ENCODE measurements around the gene NACC1. TPM values are rescaled to one million over a fixed set of nuclear protein-coding genes. Genes with fewer than 3 reads are reported as not detected.

The NACC1 gene
- total RNA-seq, 1 experiment from 2014 or later, result 133 TPM

DNA sequence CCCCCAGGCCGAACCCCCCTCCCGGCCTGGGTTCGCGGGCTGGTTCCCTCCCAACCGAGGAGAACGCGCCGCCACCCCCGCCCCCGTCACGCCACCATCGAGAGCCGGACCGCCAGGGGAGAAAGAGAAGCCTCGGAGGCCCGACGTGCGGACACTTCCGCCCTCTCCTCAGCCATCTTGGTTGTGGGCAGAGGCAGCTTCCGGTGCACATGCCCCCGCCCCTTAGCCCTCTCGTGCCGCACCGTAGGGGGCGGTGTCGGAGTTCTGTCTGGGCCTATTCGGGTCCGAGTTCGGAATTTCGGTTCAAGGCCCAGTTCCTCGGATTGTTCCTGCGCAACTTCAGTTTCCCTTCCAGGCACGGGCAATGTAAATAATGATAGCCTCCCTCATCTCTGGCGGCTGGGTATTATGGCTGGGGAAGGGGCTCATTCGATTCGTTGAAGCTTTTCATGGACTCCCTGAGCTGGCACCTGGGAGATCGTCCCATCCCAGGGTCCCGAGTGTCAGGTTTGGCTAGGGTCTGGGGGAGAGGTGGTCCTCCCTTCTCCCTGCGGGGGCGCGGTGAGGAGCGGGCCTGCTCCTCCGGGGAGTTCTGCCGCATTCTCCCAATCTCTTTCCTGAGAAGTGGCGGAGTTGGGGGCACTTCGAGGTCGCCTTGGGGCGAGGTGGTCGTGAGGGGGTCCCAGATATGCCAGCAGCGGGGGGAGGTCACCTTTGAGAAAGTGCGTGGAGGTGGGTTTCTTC, 32.3 kb downstream of the NACC1 start, which contains the start of the genes IER2 and STX10:
TSS of gene IER2 (plus strand) at position 225 of the 744 bp plus-strand sequence. CDS start 2,776 bp downstream, outside the sequence.
TSS of gene STX10 (minus strand) at position 189 of the 744 bp plus-strand sequence. CDS start 202 bp downstream, outside the sequence.
- intact Hi-C loops (cut with micrococcal nuclease; ENCODE audit: unreplicated experiment), result loop anchor here (1.0 to 5.0 kb wide), 3 partner anchors 112 to 702 kb away; partner anchors contain the start of gene HOOK2
- peak within 1 kb of the TSS; percentile 96 for H3K27ac ChIP-seq
- H3K36me3 ChIP-seq (ENCODE audit: low read depth), result peaks cover 15% of the 10 kb centered on the region
- H3K9me3 ChIP-seq (ENCODE audit: insufficient read depth, low read depth), result no peaks in the 10 kb centered on the region
- ChIA-PET CTCF (interaction anchor here (0.7 kb wide), 1 partner anchor 15 kb away, joined by 10 read pairs; no protein-coding TSS in a partner anchor), POLR2A (ENCODE audit: unreplicated experiment) (interaction anchor here (0.6 to 0.7 kb wide), 3 partner anchors 20 to 165 kb away, joined by 4 to 14 read pairs (median 7); no protein-coding TSS in a partner anchor)
- TF ChIP-seq, protein P1, sequence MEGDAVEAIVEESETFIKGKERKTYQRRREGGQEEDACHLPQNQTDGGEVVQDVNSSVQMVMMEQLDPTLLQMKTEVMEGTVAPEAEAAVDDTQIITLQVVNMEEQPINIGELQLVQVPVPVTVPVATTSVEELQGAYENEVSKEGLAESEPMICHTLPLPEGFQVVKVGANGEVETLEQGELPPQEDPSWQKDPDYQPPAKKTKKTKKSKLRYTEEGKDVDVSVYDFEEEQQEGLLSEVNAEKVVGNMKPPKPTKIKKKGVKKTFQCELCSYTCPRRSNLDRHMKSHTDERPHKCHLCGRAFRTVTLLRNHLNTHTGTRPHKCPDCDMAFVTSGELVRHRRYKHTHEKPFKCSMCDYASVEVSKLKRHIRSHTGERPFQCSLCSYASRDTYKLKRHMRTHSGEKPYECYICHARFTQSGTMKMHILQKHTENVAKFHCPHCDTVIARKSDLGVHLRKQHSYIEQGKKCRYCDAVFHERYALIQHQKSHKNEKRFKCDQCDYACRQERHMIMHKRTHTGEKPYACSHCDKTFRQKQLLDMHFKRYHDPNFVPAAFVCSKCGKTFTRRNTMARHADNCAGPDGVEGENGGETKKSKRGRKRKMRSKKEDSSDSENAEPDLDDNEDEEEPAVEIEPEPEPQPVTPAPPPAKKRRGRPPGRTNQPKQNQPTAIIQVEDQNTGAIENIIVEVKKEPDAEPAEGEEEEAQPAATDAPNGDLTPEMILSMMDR (conservative IDR thresholded peaks at IDR 0.05), result peak; percentile 66
- TF ChIP-seq EZH2 (IDR thresholded peaks at IDR 0.05; ENCODE audit: low read depth), result no peak
- peak within 1 kb of the TSS; percentile 79 for H2AFZ ChIP-seq
- BruUV-seq (replicated peaks), result no TSS peak
- peaks cover 28% of the 10 kb centered on the region for H3K4me1 ChIP-seq (replicated peaks; ENCODE audit: insufficient read depth)
- DNase-seq, result peak; percentile 87 to 91
- H3K27me3 ChIP-seq (ENCODE audit: insufficient read depth, low read depth), result no peaks in the 10 kb centered on the region
- H3F3A ChIP-seq (ENCODE audit: insufficient read depth, low read depth), result peaks cover 40% of the 10 kb centered on the region
- peaks cover 71% of the 10 kb centered on the region for H3K79me2 ChIP-seq (ENCODE audit: low read depth)
- H3K4me2 ChIP-seq, result peak within 1 kb of the TSS; percentile 99
- H3K9me2 ChIP-seq (ENCODE audit: insufficient read depth), result no peaks in the 10 kb centered on the region
- peaks cover 18% of the 10 kb centered on the region for H4K20me1 ChIP-seq (ENCODE audit: insufficient read depth)
- H3K4me3 ChIP-seq, result peak within 1 kb of the TSS; percentile 83

DNA sequence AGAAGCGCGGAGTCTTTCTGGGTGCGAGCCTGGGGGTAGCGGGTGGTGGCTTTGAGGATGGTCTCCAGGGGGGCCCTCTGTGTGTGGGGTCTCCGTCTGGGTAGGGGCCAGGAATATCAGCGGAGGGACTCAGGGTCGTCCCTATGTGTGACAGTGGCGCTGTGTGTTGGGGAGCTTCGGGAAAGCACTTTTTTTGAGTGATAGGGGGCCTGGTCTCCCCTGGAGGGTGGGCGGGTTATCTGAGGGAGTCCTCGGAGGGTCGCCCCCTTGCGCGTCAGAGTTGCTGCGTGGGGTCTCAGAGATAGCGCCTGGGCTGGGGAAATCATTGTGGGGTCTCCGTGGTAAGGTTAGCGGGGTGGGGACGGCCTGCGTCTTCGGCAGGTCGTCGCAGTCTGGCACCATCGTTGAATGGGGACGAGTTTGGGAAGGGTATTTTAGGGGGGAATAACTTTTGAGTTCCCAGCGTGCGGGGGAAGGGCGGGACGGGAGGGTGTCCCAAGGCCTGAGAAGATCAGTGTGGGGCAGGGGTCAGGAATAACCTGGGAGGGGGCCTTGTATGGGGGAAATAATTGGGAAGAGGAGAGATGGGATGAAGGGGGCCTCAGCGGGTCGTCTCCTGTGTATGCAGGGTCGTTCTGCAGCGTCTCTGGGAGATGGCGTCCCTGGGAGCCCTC, 33.0 kb downstream of the NACC1 start:
- ChIA-PET CTCF (no interaction called here), POLR2A (ENCODE audit: unreplicated experiment) (no interaction called here)
- TF ChIP-seq, protein P1 (conservative IDR thresholded peaks at IDR 0.05), result no peak
- no peak for TF ChIP-seq EZH2 (IDR thresholded peaks at IDR 0.05; ENCODE audit: low read depth)
- DNase-seq, result no peak
- H3K27ac ChIP-seq, result peak overlapping the region; percentile 96
- no peaks in the 10 kb centered on the region for H3K27me3 ChIP-seq (ENCODE audit: insufficient read depth, low read depth)
- peaks cover 75% of the 10 kb centered on the region for H3K79me2 ChIP-seq (ENCODE audit: low read depth)
- H3F3A ChIP-seq (ENCODE audit: insufficient read depth, low read depth), result peaks cover 42% of the 10 kb centered on the region
- peak overlapping the region; percentile 99 for H3K4me2 ChIP-seq
- TSS peak; percentile 48 for BruUV-seq (replicated peaks)
- no peaks in the 10 kb centered on the region for H3K9me3 ChIP-seq (ENCODE audit: insufficient read depth, low read depth)
- intact Hi-C loops (cut with micrococcal nuclease; ENCODE audit: unreplicated experiment), result loop anchor here (1.0 to 5.0 kb wide), 4 partner anchors 33 to 701 kb away; partner anchors contain the start of genes HOOK2 and NACC1
- peaks cover 15% of the 10 kb centered on the region for H3K36me3 ChIP-seq (ENCODE audit: low read depth)
- peaks cover 32% of the 10 kb centered on the region for H3K4me1 ChIP-seq (replicated peaks; ENCODE audit: insufficient read depth)
- H4K20me1 ChIP-seq (ENCODE audit: insufficient read depth), result peaks cover 18% of the 10 kb centered on the region
- no peaks in the 10 kb centered on the region for H3K9me2 ChIP-seq (ENCODE audit: insufficient read depth)
- H3K4me3 ChIP-seq, result peak overlapping the region; percentile 83
- H2AFZ ChIP-seq, result no peak overlapping the region
